Thyroid gland (tissue), 4 donors: ENCODE results near the gene NOXA1. TPM values are rescaled to one million over a fixed set of nuclear protein-coding genes. Genes with fewer than 3 reads are reported as not detected.
"Not testable (repeated sequence)": the region's sequence is repeated elsewhere in the genome, so short reads cannot be mapped to it uniquely, and the experiment has no call there.

Experiments used
- DNase-seq, 2 donors: peaks; one replicate each; pipeline ENCODE4 v3.0.0-alpha.2; 2019
- H3K27ac ChIP-seq, 3 donors: fragments of 200-600 bp; sonication (generic); 1 replicate in 2 of 3; 2 replicates in 1 of 3; pipeline ENCODE4 v1.5.1; 2016 to 2019; ENCODE audit warnings: mild to moderate bottlenecking in 1 of 3, moderate library complexity in 1 of 3
- H3K27me3 ChIP-seq: fragments of 200-600 bp; sonication (generic); one replicate; pipeline ENCODE4 v1.5.1; 2019
- H3K36me3 ChIP-seq, 2 donors: fragments of 200-600 bp; sonication (generic); one replicate each; pipeline ENCODE4 v1.5.1; 2016 to 2019
- H3K4me1 ChIP-seq, 2 donors: fragments of 200-600 bp; sonication (generic); one replicate each; pipeline ENCODE4 v1.5.1; 2017 to 2019
- H3K4me3 ChIP-seq, 3 donors: fragments of 200-600 bp; sonication (generic); replicated peaks in 1 of 3; 1 replicate in 2 of 3; 2 replicates in 1 of 3; pipeline ENCODE4 v1.5.1; 2016; ENCODE audit warnings: mild to moderate bottlenecking in 1 of 3
- H3K9me3 ChIP-seq: fragments of 200-600 bp; sonication (generic); one replicate; pipeline ENCODE4 v1.5.1; 2017
- CTCF ChIP-seq, 6 experiments: fragments of 200-600 bp in 3 of 6; fragments of 450-650 bp in 3 of 6; sonication (generic) in 3 of 6; IDR thresholded peaks; one replicate each; pipeline ENCODE4 v1.5.1; 2016 to 2019; ENCODE audit warnings: antibody characterized with exemption in 6 of 6, mild to moderate bottlenecking in 2 of 6, inconsistent platforms in 1 of 6, moderate library complexity in 1 of 6
- POLR2A ChIP-seq, 2 donors: fragments of 450-650 bp; IDR thresholded peaks; one replicate each; pipeline ENCODE4 v1.6.1; 2017; ENCODE audit warnings: antibody characterized with exemption in 2 of 2, mild to moderate bottlenecking in 2 of 2, moderate library complexity in 1 of 2
- WGBS, 2 donors: methylation state at CpG; one replicate each; pipeline ENCODE4 v1.1.5; 2017; 5-methylcytosine and 5-hydroxymethylcytosine counted together
- intact Hi-C: fragments of 100-400 bp; cut with DNase I; formaldehyde crosslinking; loops from one replicate; pipeline ENCODE4 v1.15.1; 2023
- total RNA-seq, 4 donors: library from RNA; depleted of rRNA; stranded (reverse); fragments of >200 nt; gene quantifications; one replicate each; pipeline ENCODE4 v1.2.3, GENCODE V29; 2016

The NOXA1 gene
- 10 to 100 TPM in 2 of 4 donors, 1 to 10 TPM in 2; 5.4 to 16.6 (median 10.0) TPM for total RNA-seq

GRCh38 chr9:137422604-137423513 lies at the start of gene NOXA1, which contains the start of gene EXD3:
Gene NOXA1, plus strand, starts transcription at chr9:137423393. Its CDS starts 137 bp downstream, at chr9:137423530.
Gene EXD3, minus strand, starts transcription at chr9:137423162. Its CDS starts 27,805 bp downstream, at chr9:137395357.
- peak within 1 kb of the TSS; percentile 37 to 97 (median 65) for H3K4me3 ChIP-seq
- peak; percentile 92 to 94 for DNase-seq
- peaks cover 7 to 18% of the 10 kb centered on the region in 2 donors for H3K4me1 ChIP-seq
- no peaks in the 10 kb centered on the region for H3K36me3 ChIP-seq
- H3K27ac ChIP-seq = peak within 1 kb of the TSS; percentile 54 to 83 (median 70)
- H3K9me3 ChIP-seq = no peaks in the 10 kb centered on the region
- intact Hi-C loops = no loop called here
- 0% methylated on average over 1 to 11 of the region's 113 CpGs for WGBS, 2 donors
- TF ChIP-seq POLR2A (IDR thresholded peaks at IDR 0.05) (peak in 1 of 2 donors; percentile 63), CTCF (IDR thresholded peaks at IDR 0.05) (peak in 5 of 6 experiments; percentile 30 to 91 (median 78))
- no peaks in the 10 kb centered on the region for H3K27me3 ChIP-seq

GRCh38 chr9:137373611-137373980 lies 49.6 kb upstream of the NOXA1 start:
- no peak for TF ChIP-seq POLR2A (IDR thresholded peaks at IDR 0.05)
- Histone ChIP-seq H3K4me1 (no peaks in the 10 kb centered on the region), H3K27me3 (no peaks in the 10 kb centered on the region), H3K9me3 (no peaks in the 10 kb centered on the region), H3K27ac (no peak overlapping the region), H3K36me3 (no peaks in the 10 kb centered on the region), H3K4me3 (no peak overlapping the region)
- intact Hi-C loops = no loop called here
- 95 to 96% methylated on average over 16 of the region's 16 CpGs for WGBS, 2 donors
- DNase-seq = no peak

- no peaks in the 10 kb centered on the region for H3K36me3 ChIP-seq
- no peaks in the 10 kb centered on the region for H3K4me1 ChIP-seq
- H3K4me3 ChIP-seq = no peak overlapping the region
- no peak for DNase-seq
- TF ChIP-seq CTCF (IDR thresholded peaks at IDR 0.05) = no peak
- no peak for TF ChIP-seq POLR2A (IDR thresholded peaks at IDR 0.05)
- 89 to 93% methylated on average over 19 to 22 of the region's 37 CpGs for WGBS, 2 donors
- H3K27ac ChIP-seq = no peak overlapping the region
- no peaks in the 10 kb centered on the region for H3K27me3 ChIP-seq
- H3K9me3 ChIP-seq = no peaks in the 10 kb centered on the region
- intact Hi-C loops = no loop called here
Measured at GRCh38 chr9:137374131-137374845, 48.9 kb upstream of the NOXA1 start.

GRCh38 chr9:137375321-137376058 lies 47.7 kb upstream of the NOXA1 start:
- DNase-seq = no peak
- intact Hi-C loops = no loop called here
- Histone ChIP-seq H3K36me3 (no peaks in the 10 kb centered on the region), H3K4me3 (no peak overlapping the region), H3K27me3 (no peaks in the 10 kb centered on the region), H3K9me3 (no peaks in the 10 kb centered on the region), H3K4me1 (no peaks in the 10 kb centered on the region), H3K27ac (no peak overlapping the region)
- TF ChIP-seq CTCF (IDR thresholded peaks at IDR 0.05) (no peak), POLR2A (IDR thresholded peaks at IDR 0.05) (no peak)
- WGBS, 2 donors = 93 to 96% methylated on average over 11 of the region's 11 CpGs

- TF ChIP-seq CTCF (IDR thresholded peaks at IDR 0.05) (no peak), POLR2A (IDR thresholded peaks at IDR 0.05) (no peak)
- Histone ChIP-seq H3K4me3 (no peak overlapping the region), H3K27me3 (no peaks in the 10 kb centered on the region), H3K27ac (no peak overlapping the region), H3K36me3 (no peaks in the 10 kb centered on the region), H3K9me3 (no peaks in the 10 kb centered on the region), H3K4me1 (no peaks in the 10 kb centered on the region)
- intact Hi-C loops = no loop called here
- 90 to 91% methylated on average over 12 of the region's 12 CpGs for WGBS, 2 donors
- DNase-seq = no peak
Measured at GRCh38 chr9:137376386-137376785, 46.8 kb upstream of the NOXA1 start.

- intact Hi-C loops, DNase-seq, H3K4me1 ChIP-seq, H3K4me3 ChIP-seq, H3K9me3 ChIP-seq, H3K36me3 ChIP-seq, H3K27ac ChIP-seq, H3K27me3 ChIP-seq: not testable (repeated sequence)
- WGBS, 2 donors = 91 to 93% methylated on average over 23 to 24 of the region's 37 CpGs
Measured at GRCh38 chr9:137378688-137379410, 44.3 kb upstream of the NOXA1 start.
